GM23248 (cell line): ENCODE results near the gene ZNF286A.
"Not testable (repeated sequence)": the region's sequence is repeated elsewhere in the genome, so short reads cannot be mapped to it uniquely, and the experiment has no call there.

ENCODE experiments used
- EZH2 ChIP-seq: fragments of 200-600 bp; sonication (generic); IDR thresholded peaks from 2 replicates; pipeline ENCODE4 v1.6.1; 2018; ENCODE audit warnings: antibody characterized with exemption, mild to moderate bottlenecking; ENCODE audit not compliant: insufficient read depth, poor library complexity, severe bottlenecking
- EZH2phosphoT487 ChIP-seq: fragments of 200-600 bp; sonication (generic); IDR thresholded peaks from 2 replicates; pipeline ENCODE4 v1.6.1; 2018; ENCODE audit warnings: antibody characterized with exemption, moderate library complexity, mild to moderate bottlenecking, low read depth; ENCODE audit not compliant: insufficient read depth

- TF ChIP-seq EZH2, EZH2phosphoT487: not testable (repeated sequence)
Observed at GRCh38 chr17:15683824-15684478, 15.6 kb upstream of the ZNF286A start, which contains the start of gene TRIM16.
